HepG2 (cell line): ENCODE results near the gene NPAS2. TPM values are rescaled to one million over a fixed set of nuclear protein-coding genes. Genes with fewer than 3 reads are reported as not detected.
A peak's percentile ranks its signal among the peaks of the same experiment; 100 is the strongest.

ENCODE experiments used
- ATAC-seq: fragments of 200-7000 bp; cut with Tn5 transposase; 3 replicates; pipeline ENCODE4 v1.9.1; 2020; ENCODE audit warnings: mild to moderate bottlenecking, moderate library complexity
- BruUV-seq: library from RNA; stranded (reverse); fragments of 400-500 nt; replicated peaks from 2 replicates; lab custom pipeline; 2021; lab: Mats Ljungman, UMichigan
- CTCF ChIA-PET: fragments of 300-600 bp; formaldehyde crosslinking; extraction: SDS; loops from one replicate; lab custom pipeline; 2021; ENCODE audit warnings: low total read pairs, inconsistent platforms, low intra/inter-chr PET ratio; lab: Yijun Ruan, JAX
- POLR2A ChIA-PET: fragments of 350-600 bp; sonication (Branson Sonifier 250); formaldehyde crosslinking; loops from one replicate; lab custom pipeline; 2020; ENCODE audit warnings: antibody characterized with exemption, inconsistent platforms; lab: Yijun Ruan, JAX
- DNase-seq: peaks from one replicate; pipeline ENCODE4 v3.0.0-alpha.2; 2015; ENCODE audit warnings: low spot score
- FAIRE-seq: peaks from 3 replicates; lab custom pipeline; 2011; peaks lifted over from hg19 to GRCh38; lab: Jason Lieb, UNC
- H2AFZ ChIP-seq: one replicate; pipeline ENCODE4 v1.6.1; 2011; ENCODE audit warnings: low read length, inconsistent platforms
- H3K27ac ChIP-seq: fragments of 300-600 bp; 3 replicates; pipeline ENCODE4 v1.8.0; 2011; ENCODE audit warnings: mixed run types, mild to moderate bottlenecking, mixed read lengths, low read length, inconsistent platforms; ENCODE audit not compliant: insufficient read depth; ENCODE audit errors: extremely low read length
- H3K27me3 ChIP-seq, 2 experiments: fragments of 200-600 bp in 1 of 2; 2 replicates in 1 of 2; 3 replicates in 1 of 2; pipeline versions ENCODE4 v1.6.0 to v1.8.0; 2011; ENCODE audit warnings: low read length in 2 of 2, mild to moderate bottlenecking in 2 of 2, moderate library complexity in 2 of 2, inconsistent platforms in 1 of 2; ENCODE audit not compliant: insufficient read depth in 2 of 2, control insufficient read depth in 1 of 2
- H3K36me3 ChIP-seq, 2 experiments: fragments of 200-600 bp in 1 of 2; replicated peaks in 1 of 2; 2 replicates in 1 of 2; 3 replicates in 1 of 2; pipeline versions ENCODE4 v1.5.1 to v1.8.0; 2011; ENCODE audit warnings: low read length in 2 of 2, inconsistent platforms in 1 of 2; ENCODE audit not compliant: insufficient read depth in 2 of 2, control insufficient read depth in 1 of 2
- H3K4me1 ChIP-seq: 2 replicates; pipeline ENCODE4 v1.5.1; 2012; ENCODE audit warnings: low read length, inconsistent platforms; ENCODE audit not compliant: insufficient read depth
- H3K4me2 ChIP-seq: 2 replicates; pipeline ENCODE4 v1.6.0; 2011; ENCODE audit warnings: low read depth, low read length, inconsistent platforms
- H3K4me3 ChIP-seq, 3 experiments: fragments of 200-600 bp in 1 of 3; sonication (generic), shearing (Covaris generic) in 1 of 3; replicated peaks in 1 of 3; 2 replicates each; pipeline ENCODE4 v1.5.1; 2011 to 2016; ENCODE audit warnings: low read length in 3 of 3, inconsistent platforms in 2 of 3, low read depth in 2 of 3, mild to moderate bottlenecking in 2 of 3, control low read depth in 1 of 3, mixed read lengths in 1 of 3; ENCODE audit not compliant: insufficient read depth in 1 of 3
- H3K79me2 ChIP-seq: one replicate; pipeline ENCODE4 v1.6.1; 2011; ENCODE audit warnings: low read length, inconsistent platforms; ENCODE audit not compliant: insufficient read depth
- H3K9ac ChIP-seq: 2 replicates; pipeline ENCODE4 v1.6.0; 2011; ENCODE audit warnings: mild to moderate bottlenecking, low read depth, low read length, inconsistent platforms; ENCODE audit not compliant: insufficient read depth
- H3K9me3 ChIP-seq: 2 replicates; pipeline ENCODE4 v1.5.1; 2012; ENCODE audit warnings: mild to moderate bottlenecking, low read length
- H4K20me1 ChIP-seq: 2 replicates; pipeline ENCODE4 v1.6.0; 2011; ENCODE audit warnings: inconsistent platforms, mild to moderate bottlenecking, low read length, moderate library complexity; ENCODE audit not compliant: insufficient read depth
- HNRNPUL1 ChIP-seq: fragments of 200-400 bp; formaldehyde crosslinking; IDR thresholded peaks from 2 replicates; pipeline ENCODE4 v1.6.1; 2017; ENCODE audit warnings: low read depth, mild to moderate bottlenecking, low read length, moderate library complexity
- MAFF ChIP-seq: IDR thresholded peaks from 2 replicates; pipeline ENCODE4 v1.6.1; 2011; ENCODE audit warnings: low read depth, low read length, improper control_type of control experiment
- MAFK ChIP-seq, 2 experiments: IDR thresholded peaks in 1 of 2; conservative IDR thresholded peaks in 1 of 2; 2 replicates each; pipeline ENCODE4 v1.6.1; 2011; ENCODE audit warnings: improper control_type of control experiment in 2 of 2, low read length in 2 of 2
- ZNF776 ChIP-seq: sonication (generic); formaldehyde crosslinking; IDR thresholded peaks from 2 replicates; pipeline ENCODE4 v1.4.0; 2020; ENCODE audit warnings: mild to moderate bottlenecking, missing genetic modification reagents
- WGBS: methylation state at CpG from one replicate; pipeline ENCODE4 v1.1.6; 2017; ENCODE audit warnings: low lambda C conversion rate; 5-methylcytosine and 5-hydroxymethylcytosine counted together
- in situ Hi-C: cut with HindIII; loops from 2 replicates; pipeline ENCODE4 v1.10.0; 2017; ENCODE audit warnings: low pct_unique_long_range_greater_than_20kb; ENCODE audit not compliant: extremely low pct_ligation_motif_present
- intact Hi-C: fragments of 100-400 bp; cut with micrococcal nuclease; formaldehyde crosslinking; loops from one replicate; pipeline ENCODE4 v1.10.0; 2022; ENCODE audit not compliant: unreplicated experiment
- polyA plus RNA-seq, 8 experiments: library from polyadenylated mRNA; depleted of rRNA in 3 of 8; stranded (reverse) in 7 of 8; unstranded in 1 of 8; fragments of >200 nt; fragmentation: Illumina TruSeq in 4 of 8; extraction: Trizol in 4 of 8; gene quantifications; 2 replicates each; pipeline versions ENCODE4 v1.2.1 to v1.2.3, GENCODE V29; 2011 to 2016; ENCODE audit warnings: low read depth in 4 of 8, missing spikeins in 1 of 8, mixed read lengths in 1 of 8; ENCODE audit not compliant: insufficient read depth in 1 of 8
- total RNA-seq, 5 experiments: library from RNA; depleted of rRNA; stranded (reverse); fragments of >200 nt; fragmentation: Illumina TruSeq; extraction: Trizol; gene quantifications; 2 replicates each; pipeline ENCODE4 v1.2.3, GENCODE V29; 2016; ENCODE audit warnings: low read depth in 1 of 5
- TF ChIP-seq, protein P1 (sequence below): IDR thresholded peaks from 2 replicates; pipeline ENCODE4 v1.6.1; 2016; ENCODE audit warnings: missing compliant biosample characterization, missing genetic modification reagents, borderline replicate concordance

NPAS2 gene
- total and polyA plus RNA-seq, 2 of the 13 experiments (the other 11 are each of a cell fraction or from before 2014, with no cell fraction given) = 14.8 to 37.5 TPM

DNA sequence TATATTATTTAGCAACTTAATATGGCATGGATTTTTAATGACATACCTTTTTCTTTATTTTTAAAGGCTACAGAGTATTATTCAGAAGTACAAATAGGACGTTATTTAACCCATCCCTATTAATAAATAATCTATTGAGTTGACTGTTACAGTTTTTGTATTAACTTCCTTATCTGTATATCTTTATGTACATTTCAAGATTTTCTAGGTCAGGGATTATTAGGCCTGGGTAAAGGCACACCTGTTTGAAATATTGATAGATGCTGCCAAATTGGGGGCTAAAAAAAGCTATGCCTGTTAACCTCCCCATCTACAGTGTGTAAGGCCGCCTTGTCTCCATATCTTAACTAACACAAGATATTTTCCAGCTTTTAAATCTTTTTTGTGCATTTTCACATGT is 6.6 kb downstream of the NPAS2 start:
- peaks cover 41% of the 10 kb centered on the region for H4K20me1 ChIP-seq
- TF ChIP-seq HNRNPUL1 = 0 out of 2 replicates have a peak, but pooled peaks have one; percentile 20
- TF ChIP-seq, protein P1, sequence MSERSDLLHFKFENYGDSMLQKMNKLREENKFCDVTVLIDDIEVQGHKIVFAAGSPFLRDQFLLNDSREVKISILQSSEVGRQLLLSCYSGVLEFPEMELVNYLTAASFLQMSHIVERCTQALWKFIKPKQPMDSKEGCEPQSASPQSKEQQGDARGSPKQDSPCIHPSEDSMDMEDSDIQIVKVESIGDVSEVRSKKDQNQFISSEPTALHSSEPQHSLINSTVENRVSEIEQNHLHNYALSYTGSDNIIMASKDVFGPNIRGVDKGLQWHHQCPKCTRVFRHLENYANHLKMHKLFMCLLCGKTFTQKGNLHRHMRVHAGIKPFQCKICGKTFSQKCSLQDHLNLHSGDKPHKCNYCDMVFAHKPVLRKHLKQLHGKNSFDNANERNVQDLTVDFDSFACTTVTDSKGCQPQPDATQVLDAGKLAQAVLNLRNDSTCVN (CRISPR knock-in tag) = no peak
- TF ChIP-seq, all 625 proteins: peak for 1
- peak overlapping the region; percentile 23; the same call in 1 of the 2 replicates for H3K9ac ChIP-seq
- H3K79me2 ChIP-seq = peaks cover 90% of the 10 kb centered on the region
- ChIA-PET CTCF (no interaction called here), POLR2A (interaction anchor here (0.7 to 3.3 kb wide), 12 partner anchors 8 to 263 kb away, joined by 3 to 28 read pairs (median 3); partner anchors contain the start of gene PDCL3)
- peaks cover 0 to 2% of the 10 kb centered on the region in 2 experiments; a peak in 1 of 5 replicates for H3K36me3 ChIP-seq
- intact Hi-C loops = no loop called here
- no peak for ATAC-seq
- in situ Hi-C loops = no loop called here
- H3K4me2 ChIP-seq = peak overlapping the region; percentile 89
- H3K4me1 ChIP-seq = peaks cover 81% of the 10 kb centered on the region
- no TSS peak for BruUV-seq
- no peak overlapping the region for H2AFZ ChIP-seq
- WGBS = 84% methylated on average over 2 of the region's 2 CpGs
- no peak for DNase-seq
- no peak overlapping the region for H3K4me3 ChIP-seq
- H3K27me3 ChIP-seq = no peaks in the 10 kb centered on the region
- H3K9me3 ChIP-seq = no peaks in the 10 kb centered on the region
- no peak for FAIRE-seq
- H3K27ac ChIP-seq = peak overlapping the region; percentile 71

DNA sequence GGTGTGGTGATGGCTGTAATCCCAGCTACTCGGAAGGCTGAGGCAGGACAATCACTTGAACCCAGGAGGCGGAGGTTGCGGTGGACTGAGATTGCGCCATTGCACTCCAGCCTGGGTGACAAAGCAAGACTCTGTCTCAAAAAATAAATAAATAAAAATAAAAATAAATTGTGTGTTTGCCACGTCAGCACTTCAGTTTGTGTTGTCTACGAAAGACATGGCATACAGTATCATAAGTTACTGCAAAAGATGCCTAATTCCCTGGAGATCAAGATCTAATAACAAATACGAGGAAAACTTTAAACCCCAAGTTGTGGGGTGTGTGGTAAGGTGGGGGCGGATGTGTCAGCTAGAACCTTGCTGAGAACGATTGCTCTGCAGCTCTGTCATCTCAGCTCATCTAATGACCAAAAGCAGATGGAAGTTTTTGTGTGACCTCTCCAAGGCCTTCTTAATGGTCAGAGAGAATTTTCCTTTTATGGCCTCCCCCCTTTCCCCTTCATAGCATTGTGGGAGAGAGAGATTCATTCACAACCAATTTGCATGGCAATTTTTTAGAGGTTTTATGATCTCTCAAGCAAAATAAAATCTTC is 11.3 kb downstream of the NPAS2 start:
- ChIA-PET POLR2A (no interaction called here), CTCF (no interaction called here)
- Histone ChIP-seq H4K20me1 (peaks cover 29% of the 10 kb centered on the region), H3K79me2 (peaks cover 92% of the 10 kb centered on the region), H3K4me3 (no peak overlapping the region), H3K4me1 (peaks cover 33% of the 10 kb centered on the region), H3K4me2 (no peak overlapping the region), H3K27me3 (no peaks in the 10 kb centered on the region), H2AFZ (no peak overlapping the region), H3K9me3 (no peaks in the 10 kb centered on the region), H3K9ac (no peak overlapping the region), H3K36me3 (peaks cover 7 to 26% of the 10 kb centered on the region in 2 experiments), H3K27ac (no peak overlapping the region)
- intact Hi-C loops (no loop called here), in situ Hi-C loops (no loop called here)
- WGBS = 95% methylated on average over 9 of the region's 9 CpGs
- FAIRE-seq (no peak), ATAC-seq (no peak), DNase-seq (no peak)
- BruUV-seq = no TSS peak
- TF ChIP-seq MAFF (peak; percentile 25; the same call in 1 of the 2 replicates), ZNF776 (CRISPR knock-in tag) (no peak), MAFK (conservative IDR thresholded peaks at IDR 0.05 in 1 of 2, IDR thresholded peaks at IDR 0.05 in 1 of 2; ENCODE audit: low read length in 2 of 2) (peak; percentile 61 to 63; a peak in 3 of 4 replicates)
